GM23338 (cell line): ENCODE data around the gene PRLH. TPM values are rescaled to one million over a fixed set of nuclear protein-coding genes. Genes with fewer than 3 reads are reported as not detected.

Experiments used
- POLR2AphosphoS5 ChIP-seq: IDR thresholded peaks from 2 replicates; pipeline ENCODE4 v1.6.1; 2016; ENCODE audit warnings: antibody characterized with exemption, low read depth
- polyA plus RNA-seq: library from polyadenylated mRNA; unstranded; fragments of >200 nt; fragmentation: Nextera tagmentation; extraction: Ambion mirVana; gene quantifications from 2 replicates; pipeline ENCODE4 v1.2.1, GENCODE V29; 2016
- total RNA-seq: library from RNA; depleted of rRNA; stranded (reverse); fragments of >200 nt; shearing (Covaris generic); gene quantifications from 2 replicates; pipeline ENCODE4 v1.2.3, GENCODE V29; 2014
- TF ChIP-seq, protein P1 (sequence below): IDR thresholded peaks from one replicate; pipeline ENCODE4 v1.6.1; 2018; ENCODE audit warnings: antibody characterized with exemption; ENCODE audit not compliant: unreplicated experiment
- TF ChIP-seq, protein P2 (sequence below), 2 experiments: fragments of 200-600 bp in 1 of 2; sonication (generic) in 1 of 2; conservative IDR thresholded peaks; 2 replicates each; pipeline versions ENCODE4 v1.5.1 to v1.6.1; 2016 to 2017; ENCODE audit warnings: antibody characterized with exemption in 2 of 2, low read depth in 2 of 2, mild to moderate bottlenecking in 2 of 2, moderate library complexity in 1 of 2
- TF ChIP-seq, protein P3 (sequence below): fragments of 250-450 bp; sonication (Bioruptor Pico); IDR thresholded peaks from 2 replicates; pipeline ENCODE4 v1.5.0; 2020; ENCODE audit warnings: mild to moderate bottlenecking, moderate library complexity

Gene PRLH
- total and polyA plus RNA-seq, 2 experiments from 2014 or later: not detected

DNA sequence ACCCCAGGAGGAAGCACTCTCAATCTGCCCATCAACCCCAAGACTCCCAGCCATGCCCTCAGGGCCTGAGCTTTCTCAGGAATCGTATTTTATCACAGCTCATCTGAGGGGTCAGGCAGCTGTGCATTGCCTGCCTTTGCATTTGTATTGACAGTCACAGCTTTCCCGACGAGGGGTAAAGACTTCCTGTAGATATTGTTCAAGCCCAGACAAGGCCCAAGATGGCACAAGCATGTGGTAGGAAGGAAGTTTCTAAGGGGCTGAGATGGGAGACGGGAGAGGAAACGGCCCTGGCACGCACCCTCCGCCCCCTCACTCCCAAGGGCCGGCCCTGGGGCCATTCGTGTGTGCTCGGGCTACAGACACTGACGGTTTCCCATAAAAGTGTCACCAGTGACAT, 34.2 kb upstream of the PRLH start (continued):
- TF ChIP-seq, protein P1, sequence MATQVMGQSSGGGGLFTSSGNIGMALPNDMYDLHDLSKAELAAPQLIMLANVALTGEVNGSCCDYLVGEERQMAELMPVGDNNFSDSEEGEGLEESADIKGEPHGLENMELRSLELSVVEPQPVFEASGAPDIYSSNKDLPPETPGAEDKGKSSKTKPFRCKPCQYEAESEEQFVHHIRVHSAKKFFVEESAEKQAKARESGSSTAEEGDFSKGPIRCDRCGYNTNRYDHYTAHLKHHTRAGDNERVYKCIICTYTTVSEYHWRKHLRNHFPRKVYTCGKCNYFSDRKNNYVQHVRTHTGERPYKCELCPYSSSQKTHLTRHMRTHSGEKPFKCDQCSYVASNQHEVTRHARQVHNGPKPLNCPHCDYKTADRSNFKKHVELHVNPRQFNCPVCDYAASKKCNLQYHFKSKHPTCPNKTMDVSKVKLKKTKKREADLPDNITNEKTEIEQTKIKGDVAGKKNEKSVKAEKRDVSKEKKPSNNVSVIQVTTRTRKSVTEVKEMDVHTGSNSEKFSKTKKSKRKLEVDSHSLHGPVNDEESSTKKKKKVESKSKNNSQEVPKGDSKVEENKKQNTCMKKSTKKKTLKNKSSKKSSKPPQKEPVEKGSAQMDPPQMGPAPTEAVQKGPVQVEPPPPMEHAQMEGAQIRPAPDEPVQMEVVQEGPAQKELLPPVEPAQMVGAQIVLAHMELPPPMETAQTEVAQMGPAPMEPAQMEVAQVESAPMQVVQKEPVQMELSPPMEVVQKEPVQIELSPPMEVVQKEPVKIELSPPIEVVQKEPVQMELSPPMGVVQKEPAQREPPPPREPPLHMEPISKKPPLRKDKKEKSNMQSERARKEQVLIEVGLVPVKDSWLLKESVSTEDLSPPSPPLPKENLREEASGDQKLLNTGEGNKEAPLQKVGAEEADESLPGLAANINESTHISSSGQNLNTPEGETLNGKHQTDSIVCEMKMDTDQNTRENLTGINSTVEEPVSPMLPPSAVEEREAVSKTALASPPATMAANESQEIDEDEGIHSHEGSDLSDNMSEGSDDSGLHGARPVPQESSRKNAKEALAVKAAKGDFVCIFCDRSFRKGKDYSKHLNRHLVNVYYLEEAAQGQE: no peak
- TF ChIP-seq, protein P2, sequence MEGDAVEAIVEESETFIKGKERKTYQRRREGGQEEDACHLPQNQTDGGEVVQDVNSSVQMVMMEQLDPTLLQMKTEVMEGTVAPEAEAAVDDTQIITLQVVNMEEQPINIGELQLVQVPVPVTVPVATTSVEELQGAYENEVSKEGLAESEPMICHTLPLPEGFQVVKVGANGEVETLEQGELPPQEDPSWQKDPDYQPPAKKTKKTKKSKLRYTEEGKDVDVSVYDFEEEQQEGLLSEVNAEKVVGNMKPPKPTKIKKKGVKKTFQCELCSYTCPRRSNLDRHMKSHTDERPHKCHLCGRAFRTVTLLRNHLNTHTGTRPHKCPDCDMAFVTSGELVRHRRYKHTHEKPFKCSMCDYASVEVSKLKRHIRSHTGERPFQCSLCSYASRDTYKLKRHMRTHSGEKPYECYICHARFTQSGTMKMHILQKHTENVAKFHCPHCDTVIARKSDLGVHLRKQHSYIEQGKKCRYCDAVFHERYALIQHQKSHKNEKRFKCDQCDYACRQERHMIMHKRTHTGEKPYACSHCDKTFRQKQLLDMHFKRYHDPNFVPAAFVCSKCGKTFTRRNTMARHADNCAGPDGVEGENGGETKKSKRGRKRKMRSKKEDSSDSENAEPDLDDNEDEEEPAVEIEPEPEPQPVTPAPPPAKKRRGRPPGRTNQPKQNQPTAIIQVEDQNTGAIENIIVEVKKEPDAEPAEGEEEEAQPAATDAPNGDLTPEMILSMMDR (conservative IDR thresholded peaks at IDR 0.05; ENCODE audit: low read depth in 2 of 2): no peak
- no peak for TF ChIP-seq POLR2AphosphoS5
- TF ChIP-seq, protein P3, sequence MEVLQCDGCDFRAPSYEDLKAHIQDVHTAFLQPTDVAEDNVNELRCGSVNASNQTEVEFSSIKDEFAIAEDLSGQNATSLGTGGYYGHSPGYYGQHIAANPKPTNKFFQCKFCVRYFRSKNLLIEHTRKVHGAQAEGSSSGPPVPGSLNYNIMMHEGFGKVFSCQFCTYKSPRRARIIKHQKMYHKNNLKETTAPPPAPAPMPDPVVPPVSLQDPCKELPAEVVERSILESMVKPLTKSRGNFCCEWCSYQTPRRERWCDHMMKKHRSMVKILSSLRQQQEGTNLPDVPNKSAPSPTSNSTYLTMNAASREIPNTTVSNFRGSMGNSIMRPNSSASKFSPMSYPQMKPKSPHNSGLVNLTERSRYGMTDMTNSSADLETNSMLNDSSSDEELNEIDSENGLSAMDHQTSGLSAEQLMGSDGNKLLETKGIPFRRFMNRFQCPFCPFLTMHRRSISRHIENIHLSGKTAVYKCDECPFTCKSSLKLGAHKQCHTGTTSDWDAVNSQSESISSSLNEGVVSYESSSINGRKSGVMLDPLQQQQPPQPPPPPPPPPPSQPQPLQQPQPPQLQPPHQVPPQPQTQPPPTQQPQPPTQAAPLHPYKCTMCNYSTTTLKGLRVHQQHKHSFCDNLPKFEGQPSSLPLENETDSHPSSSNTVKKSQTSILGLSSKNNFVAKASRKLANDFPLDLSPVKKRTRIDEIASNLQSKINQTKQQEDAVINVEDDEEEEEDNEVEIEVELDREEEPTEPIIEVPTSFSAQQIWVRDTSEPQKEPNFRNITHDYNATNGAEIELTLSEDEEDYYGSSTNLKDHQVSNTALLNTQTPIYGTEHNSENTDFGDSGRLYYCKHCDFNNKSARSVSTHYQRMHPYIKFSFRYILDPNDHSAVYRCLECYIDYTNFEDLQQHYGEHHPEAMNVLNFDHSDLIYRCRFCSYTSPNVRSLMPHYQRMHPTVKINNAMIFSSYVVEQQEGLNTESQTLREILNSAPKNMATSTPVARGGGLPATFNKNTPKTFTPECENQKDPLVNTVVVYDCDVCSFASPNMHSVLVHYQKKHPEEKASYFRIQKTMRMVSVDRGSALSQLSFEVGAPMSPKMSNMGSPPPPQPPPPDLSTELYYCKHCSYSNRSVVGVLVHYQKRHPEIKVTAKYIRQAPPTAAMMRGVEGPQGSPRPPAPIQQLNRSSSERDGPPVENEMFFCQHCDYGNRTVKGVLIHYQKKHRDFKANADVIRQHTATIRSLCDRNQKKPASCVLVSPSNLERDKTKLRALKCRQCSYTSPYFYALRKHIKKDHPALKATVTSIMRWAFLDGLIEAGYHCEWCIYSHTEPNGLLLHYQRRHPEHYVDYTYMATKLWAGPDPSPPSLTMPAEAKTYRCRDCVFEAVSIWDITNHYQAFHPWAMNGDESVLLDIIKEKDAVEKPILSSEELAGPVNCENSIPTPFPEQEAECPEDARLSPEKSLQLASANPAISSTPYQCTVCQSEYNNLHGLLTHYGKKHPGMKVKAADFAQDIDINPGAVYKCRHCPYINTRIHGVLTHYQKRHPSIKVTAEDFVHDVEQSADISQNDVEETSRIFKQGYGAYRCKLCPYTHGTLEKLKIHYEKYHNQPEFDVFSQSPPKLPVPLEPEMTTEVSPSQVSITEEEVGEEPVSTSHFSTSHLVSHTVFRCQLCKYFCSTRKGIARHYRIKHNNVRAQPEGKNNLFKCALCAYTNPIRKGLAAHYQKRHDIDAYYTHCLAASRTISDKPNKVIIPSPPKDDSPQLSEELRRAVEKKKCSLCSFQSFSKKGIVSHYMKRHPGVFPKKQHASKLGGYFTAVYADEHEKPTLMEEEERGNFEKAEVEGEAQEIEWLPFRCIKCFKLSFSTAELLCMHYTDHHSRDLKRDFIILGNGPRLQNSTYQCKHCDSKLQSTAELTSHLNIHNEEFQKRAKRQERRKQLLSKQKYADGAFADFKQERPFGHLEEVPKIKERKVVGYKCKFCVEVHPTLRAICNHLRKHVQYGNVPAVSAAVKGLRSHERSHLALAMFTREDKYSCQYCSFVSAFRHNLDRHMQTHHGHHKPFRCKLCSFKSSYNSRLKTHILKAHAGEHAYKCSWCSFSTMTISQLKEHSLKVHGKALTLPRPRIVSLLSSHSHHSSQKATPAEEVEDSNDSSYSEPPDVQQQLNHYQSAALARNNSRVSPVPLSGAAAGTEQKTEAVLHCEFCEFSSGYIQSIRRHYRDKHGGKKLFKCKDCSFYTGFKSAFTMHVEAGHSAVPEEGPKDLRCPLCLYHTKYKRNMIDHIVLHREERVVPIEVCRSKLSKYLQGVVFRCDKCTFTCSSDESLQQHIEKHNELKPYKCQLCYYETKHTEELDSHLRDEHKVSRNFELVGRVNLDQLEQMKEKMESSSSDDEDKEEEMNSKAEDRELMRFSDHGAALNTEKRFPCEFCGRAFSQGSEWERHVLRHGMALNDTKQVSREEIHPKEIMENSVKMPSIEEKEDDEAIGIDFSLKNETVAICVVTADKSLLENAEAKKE (CRISPR knock-in tag): no peak
